ENCODE measurements around the gene ROMO1. TPM values are rescaled to one million over a fixed set of nuclear protein-coding genes. Genes with fewer than 3 reads are reported as not detected.

ROMO1 gene
- total and polyA plus RNA-seq, 12 donors = 50.1 to 1,321 (median 282) TPM

- Histone ChIP-seq H3K4me3 (no peak overlapping the region), H3K4me1 (replicated peaks in 1 of 2) (peaks cover 22 to 69% of the 10 kb centered on the region in 2 donors), H3K9me3 (replicated peaks in 1 of 3) (no peaks in the 10 kb centered on the region), H3K36me3 (replicated peaks in 1 of 2) (peaks cover 0 to 98% of the 10 kb centered on the region in 2 donors), H3K27me3 (no peaks in the 10 kb centered on the region), H3K27ac (no peak overlapping the region)
- no peak for DNase-seq
- intact Hi-C loops (cut with DNase I) = no loop called here
- 27 to 36% (median 33%) methylated on average over 4 of the region's 4 CpGs for WGBS, 4 donors
- TF ChIP-seq, protein P1, sequence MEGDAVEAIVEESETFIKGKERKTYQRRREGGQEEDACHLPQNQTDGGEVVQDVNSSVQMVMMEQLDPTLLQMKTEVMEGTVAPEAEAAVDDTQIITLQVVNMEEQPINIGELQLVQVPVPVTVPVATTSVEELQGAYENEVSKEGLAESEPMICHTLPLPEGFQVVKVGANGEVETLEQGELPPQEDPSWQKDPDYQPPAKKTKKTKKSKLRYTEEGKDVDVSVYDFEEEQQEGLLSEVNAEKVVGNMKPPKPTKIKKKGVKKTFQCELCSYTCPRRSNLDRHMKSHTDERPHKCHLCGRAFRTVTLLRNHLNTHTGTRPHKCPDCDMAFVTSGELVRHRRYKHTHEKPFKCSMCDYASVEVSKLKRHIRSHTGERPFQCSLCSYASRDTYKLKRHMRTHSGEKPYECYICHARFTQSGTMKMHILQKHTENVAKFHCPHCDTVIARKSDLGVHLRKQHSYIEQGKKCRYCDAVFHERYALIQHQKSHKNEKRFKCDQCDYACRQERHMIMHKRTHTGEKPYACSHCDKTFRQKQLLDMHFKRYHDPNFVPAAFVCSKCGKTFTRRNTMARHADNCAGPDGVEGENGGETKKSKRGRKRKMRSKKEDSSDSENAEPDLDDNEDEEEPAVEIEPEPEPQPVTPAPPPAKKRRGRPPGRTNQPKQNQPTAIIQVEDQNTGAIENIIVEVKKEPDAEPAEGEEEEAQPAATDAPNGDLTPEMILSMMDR (IDR thresholded peaks at IDR 0.05) = no peak
- TF ChIP-seq POLR2A (IDR thresholded peaks at IDR 0.05) = no peak
These were observed 31.6 kb downstream of the ROMO1 start for GRCh38 chr20:35730583-35731468.

GRCh38 chr20:35731469-35731788, 32.2 kb downstream of the ROMO1 start:
- H3K36me3 ChIP-seq (replicated peaks in 1 of 2) = peaks cover 0 to 98% of the 10 kb centered on the region in 2 donors
- intact Hi-C loops (cut with DNase I) = no loop called here

GRCh38 chr20:35731862-35732643, 32.8 kb downstream of the ROMO1 start:
- Histone ChIP-seq H3K4me3 (no peak overlapping the region), H3K4me1 (replicated peaks in 1 of 2) (peaks cover 32 to 81% of the 10 kb centered on the region in 2 donors), H3K9me3 (replicated peaks in 1 of 3) (no peaks in the 10 kb centered on the region), H3K36me3 (replicated peaks in 1 of 2) (peaks cover 0 to 98% of the 10 kb centered on the region in 2 donors), H3K27me3 (no peaks in the 10 kb centered on the region), H3K27ac (no peak overlapping the region)
- intact Hi-C loops (cut with DNase I) = no loop called here
- WGBS, 4 donors = 75 to 78% (median 77%) methylated on average over 24 of the region's 24 CpGs
- TF ChIP-seq, protein P1 (IDR thresholded peaks at IDR 0.05) = no peak
- TF ChIP-seq POLR2A (IDR thresholded peaks at IDR 0.05) = no peak
- no peak for DNase-seq

More at GRCh38 chr20:35731469-35731788, 32.2 kb downstream of the ROMO1 start:
- no peaks in the 10 kb centered on the region for H3K27me3 ChIP-seq
- H3K9me3 ChIP-seq (replicated peaks in 1 of 3) = no peaks in the 10 kb centered on the region
- H3K4me3 ChIP-seq = no peak overlapping the region
- WGBS, 4 donors = 51 to 56% (median 51%) methylated on average over 2 of the region's 2 CpGs
- no peak for TF ChIP-seq POLR2A (IDR thresholded peaks at IDR 0.05)
- TF ChIP-seq, protein P1 (IDR thresholded peaks at IDR 0.05) = no peak
- H3K27ac ChIP-seq = no peak overlapping the region
- no peak for DNase-seq
- H3K4me1 ChIP-seq (replicated peaks in 1 of 2) = peaks cover 28 to 75% of the 10 kb centered on the region in 2 donors

DNA sequence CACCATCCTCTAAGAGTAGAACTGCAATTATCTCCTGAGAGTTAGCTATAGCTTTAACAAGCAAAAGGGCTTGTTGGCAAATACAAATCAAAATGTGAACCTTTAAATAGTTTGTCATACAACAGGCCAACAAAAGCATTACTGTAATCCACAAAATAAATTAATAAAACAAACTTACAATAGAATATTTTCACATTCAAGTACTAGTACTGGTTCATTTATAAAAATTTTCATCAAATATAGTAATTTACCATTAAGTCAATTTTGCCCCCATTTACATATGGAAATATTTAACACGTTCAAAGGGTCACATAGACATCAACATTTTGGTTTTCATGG, 33.4 kb downstream of the ROMO1 start:
- H3K4me3 ChIP-seq = no peak overlapping the region
- no peak for DNase-seq
- peaks cover 32 to 87% of the 10 kb centered on the region in 2 donors for H3K4me1 ChIP-seq (replicated peaks in 1 of 2)
- H3K36me3 ChIP-seq (replicated peaks in 1 of 2) = peaks cover 0 to 98% of the 10 kb centered on the region in 2 donors
- intact Hi-C loops (cut with DNase I) = no loop called here
- no peak overlapping the region for H3K27ac ChIP-seq
- WGBS, 4 donors = 43 to 65% (median 46%) methylated on average over 1 of the region's 1 CpG
- H3K9me3 ChIP-seq (replicated peaks in 1 of 3) = no peaks in the 10 kb centered on the region
- TF ChIP-seq POLR2A (IDR thresholded peaks at IDR 0.05) = no peak
- TF ChIP-seq, protein P1 (IDR thresholded peaks at IDR 0.05) = no peak
- H3K27me3 ChIP-seq = no peaks in the 10 kb centered on the region

Data from adrenal gland (tissue), 12 donors.